ENCODE data around the gene YPEL2.
"Not testable (repeated sequence)": the region's sequence is repeated elsewhere in the genome, so short reads cannot be mapped to it uniquely, and the experiment has no call there.

The YPEL2 gene

GRCh38 chr17:59406808-59407381 lies 75.4 kb downstream of the YPEL2 start:
- Histone ChIP-seq H3K9me2 (replicated peaks; ENCODE audit: low read depth, low read length) (no peaks in the 10 kb centered on the region), H3K9ac (ENCODE audit: low read depth, low read length, poor library complexity, severe bottlenecking) (no peak overlapping the region), H3K4me3 (ENCODE audit: low read length, poor library complexity, severe bottlenecking) (no peak overlapping the region), H3K27me3 (ENCODE audit: insufficient read depth, low read length, poor library complexity, severe bottlenecking) (no peaks in the 10 kb centered on the region), H3K79me2 (ENCODE audit: insufficient read depth, low read length) (no peaks in the 10 kb centered on the region), H3K4me1 (ENCODE audit: insufficient read depth, low read length, poor library complexity, severe bottlenecking) (no peaks in the 10 kb centered on the region), H3F3A (ENCODE audit: low read depth) (no peaks in the 10 kb centered on the region), H3K4me2 (ENCODE audit: low read depth, low read length, poor library complexity, severe bottlenecking) (no peak overlapping the region), H4K20me1 (ENCODE audit: insufficient read depth, low read length, poor library complexity, severe bottlenecking) (no peaks in the 10 kb centered on the region), H2AFZ (ENCODE audit: low read length) (no peak overlapping the region), H3K36me3 (ENCODE audit: insufficient read depth, low read length) (no peaks in the 10 kb centered on the region), H3K9me3 (ENCODE audit: insufficient read depth, low read depth, low read length) (no peaks in the 10 kb centered on the region)
- TF ChIP-seq EZH2phosphoT487 (IDR thresholded peaks at IDR 0.05; ENCODE audit: borderline replicate concordance) (no peak), CTCF (conservative IDR thresholded peaks at IDR 0.05; ENCODE audit: low read length) (no peak)

- no peaks in the 10 kb centered on the region for H3K36me3 ChIP-seq (ENCODE audit: insufficient read depth, low read length)
- no peaks in the 10 kb centered on the region for H3K27me3 ChIP-seq (ENCODE audit: insufficient read depth, low read length, poor library complexity, severe bottlenecking)
- H3K4me1 ChIP-seq (ENCODE audit: insufficient read depth, low read length, poor library complexity, severe bottlenecking), result no peaks in the 10 kb centered on the region
- no peaks in the 10 kb centered on the region for H3K79me2 ChIP-seq (ENCODE audit: insufficient read depth, low read length)
- no peaks in the 10 kb centered on the region for H3K9me2 ChIP-seq (replicated peaks; ENCODE audit: low read depth, low read length)
- no peak overlapping the region for H3K4me3 ChIP-seq (ENCODE audit: low read length, poor library complexity, severe bottlenecking)
- H3K9ac ChIP-seq (ENCODE audit: low read depth, low read length, poor library complexity, severe bottlenecking), result no peak overlapping the region
- no peaks in the 10 kb centered on the region for H3K9me3 ChIP-seq (ENCODE audit: insufficient read depth, low read depth, low read length)
- no peak for TF ChIP-seq CTCF (conservative IDR thresholded peaks at IDR 0.05; ENCODE audit: low read length)
- TF ChIP-seq EZH2phosphoT487 (IDR thresholded peaks at IDR 0.05; ENCODE audit: borderline replicate concordance), result no peak
- no peaks in the 10 kb centered on the region for H4K20me1 ChIP-seq (ENCODE audit: insufficient read depth, low read length, poor library complexity, severe bottlenecking)
- no peaks in the 10 kb centered on the region for H3F3A ChIP-seq (ENCODE audit: low read depth)
- no peak overlapping the region for H2AFZ ChIP-seq (ENCODE audit: low read length)
- no peak overlapping the region for H3K4me2 ChIP-seq (ENCODE audit: low read depth, low read length, poor library complexity, severe bottlenecking)
These were observed 78.0 kb downstream of the YPEL2 start for GRCh38 chr17:59409336-59410048.

GRCh38 chr17:59410049-59410437 lies 78.6 kb downstream of the YPEL2 start:
- no peak overlapping the region for H3K9ac ChIP-seq (ENCODE audit: low read depth, low read length, poor library complexity, severe bottlenecking)
- no peaks in the 10 kb centered on the region for H3K9me3 ChIP-seq (ENCODE audit: insufficient read depth, low read depth, low read length)
- H4K20me1 ChIP-seq (ENCODE audit: insufficient read depth, low read length, poor library complexity, severe bottlenecking), result no peaks in the 10 kb centered on the region
- H2AFZ ChIP-seq (ENCODE audit: low read length), result no peak overlapping the region
- H3K9me2 ChIP-seq (replicated peaks; ENCODE audit: low read depth, low read length), result no peaks in the 10 kb centered on the region
- H3K4me1 ChIP-seq (ENCODE audit: insufficient read depth, low read length, poor library complexity, severe bottlenecking), result no peaks in the 10 kb centered on the region
- no peaks in the 10 kb centered on the region for H3K36me3 ChIP-seq (ENCODE audit: insufficient read depth, low read length)
- no peak for TF ChIP-seq EZH2phosphoT487 (IDR thresholded peaks at IDR 0.05; ENCODE audit: borderline replicate concordance)
- TF ChIP-seq CTCF (conservative IDR thresholded peaks at IDR 0.05; ENCODE audit: low read length), result no peak
- no peaks in the 10 kb centered on the region for H3K27me3 ChIP-seq (ENCODE audit: insufficient read depth, low read length, poor library complexity, severe bottlenecking)
- H3K4me3 ChIP-seq (ENCODE audit: low read length, poor library complexity, severe bottlenecking), result no peak overlapping the region
- no peak overlapping the region for H3K4me2 ChIP-seq (ENCODE audit: low read depth, low read length, poor library complexity, severe bottlenecking)
- H3K79me2 ChIP-seq (ENCODE audit: insufficient read depth, low read length), result no peaks in the 10 kb centered on the region
- H3F3A ChIP-seq (ENCODE audit: low read depth), result no peaks in the 10 kb centered on the region

GRCh38 chr17:59412431-59412830 lies 81.0 kb downstream of the YPEL2 start:
- H3K9me3 ChIP-seq (ENCODE audit: insufficient read depth, low read depth, low read length); H3K4me1 ChIP-seq (ENCODE audit: insufficient read depth, low read length, poor library complexity, severe bottlenecking); H3K27me3 ChIP-seq (ENCODE audit: insufficient read depth, low read length, poor library complexity, severe bottlenecking): not testable (repeated sequence)

More at GRCh38 chr17:59412431-59412830, 81.0 kb downstream of the YPEL2 start:
- H4K20me1 ChIP-seq (ENCODE audit: insufficient read depth, low read length, poor library complexity, severe bottlenecking); H3F3A ChIP-seq (ENCODE audit: low read depth); H3K4me2 ChIP-seq (ENCODE audit: low read depth, low read length, poor library complexity, severe bottlenecking); H3K79me2 ChIP-seq (ENCODE audit: insufficient read depth, low read length); H3K9me2 ChIP-seq (replicated peaks; ENCODE audit: low read depth, low read length); H3K36me3 ChIP-seq (ENCODE audit: insufficient read depth, low read length); H3K9ac ChIP-seq (ENCODE audit: low read depth, low read length, poor library complexity, severe bottlenecking); H2AFZ ChIP-seq (ENCODE audit: low read length); H3K4me3 ChIP-seq (ENCODE audit: low read length, poor library complexity, severe bottlenecking): not testable (repeated sequence)
